Endothelial cell of umbilical vein (primary cell): ENCODE data around the gene VPS41. TPM values are rescaled to one million over a fixed set of nuclear protein-coding genes. Genes with fewer than 3 reads are reported as not detected.
"Not testable (repeated sequence)": the region's sequence is repeated elsewhere in the genome, so short reads cannot be mapped to it uniquely, and the experiment has no call there.

Experiments used
- BruUV-seq: library from RNA; stranded (reverse); fragments of 400-500 nt; replicated peaks from 2 replicates; lab custom pipeline; 2021; lab: Mats Ljungman, UMichigan
- CTCF ChIA-PET: fragments of 300-600, 350-600 bp; sonication (Branson Sonifier 250); formaldehyde crosslinking; loops from one replicate; lab custom pipeline; 2021; ENCODE audit warnings: antibody characterized with exemption, inconsistent platforms; lab: Charles Lee
- POLR2A ChIA-PET: fragments of 300-600, 350-600 bp; sonication (Branson Sonifier 250); formaldehyde crosslinking; loops from one replicate; lab custom pipeline; 2021; ENCODE audit warnings: antibody characterized with exemption, inconsistent platforms; lab: Charles Lee
- DNase-seq: peaks from one replicate; pipeline ENCODE4 v3.0.0-alpha.2; 2011; ENCODE audit warnings: low read depth, low spot score
- FAIRE-seq: peaks from 2 replicates; lab custom pipeline; 2011; peaks lifted over from hg19 to GRCh38; lab: Jason Lieb, UNC
- H2AFZ ChIP-seq: 2 replicates; pipeline ENCODE4 v1.6.0; 2012; ENCODE audit warnings: low read depth, low read length, control low read depth, inconsistent platforms
- H3K27ac ChIP-seq: 2 replicates; pipeline ENCODE4 v1.5.1; 2011; ENCODE audit warnings: low read depth, mild to moderate bottlenecking, control low read depth, low read length, moderate library complexity; ENCODE audit not compliant: insufficient read depth
- H3K27me3 ChIP-seq, 2 experiments: 2 replicates each; pipeline versions ENCODE4 v1.6.0 to v1.6.1; 2011; ENCODE audit warnings: low read length in 2 of 2, mixed read lengths in 1 of 2; ENCODE audit not compliant: control insufficient read depth in 2 of 2, insufficient read depth in 2 of 2
- H3K36me3 ChIP-seq, 2 experiments: 2 replicates in 1 of 2; 3 replicates in 1 of 2; pipeline ENCODE4 v1.5.1; 2011; ENCODE audit warnings: low read length in 2 of 2, mild to moderate bottlenecking in 1 of 2, moderate library complexity in 1 of 2; ENCODE audit not compliant: control insufficient read depth in 2 of 2, insufficient read depth in 2 of 2; ENCODE audit errors: extremely low read depth in 1 of 2
- H3K4me1 ChIP-seq: 3 replicates; pipeline ENCODE4 v1.5.1; 2011; ENCODE audit warnings: mild to moderate bottlenecking, low read length; ENCODE audit not compliant: control insufficient read depth, insufficient read depth; ENCODE audit errors: extremely low read depth
- H3K4me2 ChIP-seq: 2 replicates; pipeline ENCODE4 v1.6.1; 2011; ENCODE audit warnings: low read length, control low read depth, mixed read lengths; ENCODE audit not compliant: insufficient read depth
- H3K4me3 ChIP-seq, 3 experiments: fragments of 200-600 bp in 1 of 3; sonication (generic), shearing (Covaris generic) in 1 of 3; replicated peaks in 1 of 3; 2 replicates each; pipeline ENCODE4 v1.5.1; 2011 to 2016; ENCODE audit warnings: control low read depth in 3 of 3, low read length in 3 of 3, mild to moderate bottlenecking in 2 of 3, inconsistent platforms in 1 of 3, low read depth in 1 of 3, moderate library complexity in 1 of 3; ENCODE audit not compliant: insufficient read depth in 1 of 3
- H3K79me2 ChIP-seq: 2 replicates; pipeline ENCODE4 v1.6.0; 2012; ENCODE audit warnings: low read length, inconsistent platforms; ENCODE audit not compliant: control insufficient read depth, insufficient read depth
- H3K9ac ChIP-seq: replicated peaks from 2 replicates; pipeline ENCODE3; 2011; ENCODE audit warnings: low read length, control low read depth; ENCODE audit not compliant: insufficient read depth; ENCODE audit errors: extremely low read depth
- H3K9me1 ChIP-seq: replicated peaks from 3 replicates; pipeline ENCODE4 v1.6.0; 2011; ENCODE audit warnings: mild to moderate bottlenecking, low read length; ENCODE audit not compliant: control insufficient read depth, insufficient read depth; ENCODE audit errors: extremely low read depth
- H3K9me3 ChIP-seq: replicated peaks from 2 replicates; pipeline ENCODE4 v1.5.1; 2012; ENCODE audit warnings: low read length, inconsistent platforms; ENCODE audit not compliant: control insufficient read depth, insufficient read depth
- H4K20me1 ChIP-seq: replicated peaks from 2 replicates; pipeline ENCODE3; 2011; ENCODE audit warnings: mild to moderate bottlenecking, low read length; ENCODE audit not compliant: control insufficient read depth, insufficient read depth; ENCODE audit errors: extremely low read depth
- EZH2 ChIP-seq: IDR thresholded peaks from 2 replicates; pipeline ENCODE4 v1.6.1; 2012; ENCODE audit warnings: borderline replicate concordance, low read depth, mild to moderate bottlenecking, moderate library complexity, low read length, inconsistent platforms; ENCODE audit not compliant: severe bottlenecking
- GATA2 ChIP-seq: IDR thresholded peaks from 2 replicates; pipeline ENCODE4 v1.7.0; 2011; ENCODE audit warnings: low read depth, mild to moderate bottlenecking, moderate library complexity, mixed read lengths, low read length; ENCODE audit not compliant: insufficient read length, insufficient read depth
- dilution Hi-C: fragments of 300-500 bp; cut with MboI; formaldehyde crosslinking; loops from one replicate; pipeline ENCODE4 v1.15.0; 2019; ENCODE audit warnings: low sequenced_read_pairs; ENCODE audit not compliant: extremely low pct_ligation_motif_present
- intact Hi-C: fragments of 100-400 bp; cut with micrococcal nuclease; formaldehyde crosslinking; loops from one replicate; pipeline ENCODE4 v1.10.0; 2022
- polyA plus RNA-seq, 4 experiments: library from polyadenylated mRNA; depleted of rRNA in 3 of 4; stranded (reverse) in 3 of 4; unstranded in 1 of 4; fragments of >200 nt; gene quantifications; 2 replicates each; pipeline versions ENCODE4 v1.2.1 to v1.2.3, GENCODE V29; 2011 to 2012; ENCODE audit warnings: missing spikeins in 1 of 4
- total RNA-seq: library from RNA; stranded (reverse); gene quantifications from 2 replicates; pipeline ENCODE4 v1.2.3, GENCODE V29; 2021
- TF ChIP-seq, protein P1 (sequence below): IDR thresholded peaks from 2 replicates; pipeline ENCODE4 v1.6.1; 2011; ENCODE audit not compliant: insufficient read depth, insufficient read length

The VPS41 gene
- total and polyA plus RNA-seq, 2 donors (not counting 3 experiments of a cell fraction or from before 2014, with no cell fraction given): 14.3 to 79.8 TPM

DNA sequence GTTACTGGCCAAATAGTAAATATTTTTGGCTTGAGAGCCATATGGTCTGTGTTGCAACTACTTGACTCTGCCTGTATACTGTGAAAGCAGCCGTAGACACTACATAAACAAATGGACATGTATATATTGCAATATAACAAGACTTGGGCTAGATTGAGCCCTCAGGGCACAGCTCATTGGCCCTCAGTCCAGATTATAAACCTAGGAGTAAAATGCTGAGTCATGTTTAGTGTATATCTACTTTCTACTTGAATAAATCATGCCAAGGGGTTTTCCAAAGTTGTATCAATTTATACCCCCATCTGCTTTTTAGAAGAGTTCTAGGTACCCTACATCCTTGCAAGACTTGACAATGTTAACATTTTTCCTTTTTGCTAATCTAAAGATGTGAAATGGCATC lies 41.3 kb upstream of the VPS41 start:
- H3K79me2 ChIP-seq: no peaks in the 10 kb centered on the region
- TF ChIP-seq EZH2: no peak
- TF ChIP-seq GATA2: no peak
- TF ChIP-seq, protein P1, sequence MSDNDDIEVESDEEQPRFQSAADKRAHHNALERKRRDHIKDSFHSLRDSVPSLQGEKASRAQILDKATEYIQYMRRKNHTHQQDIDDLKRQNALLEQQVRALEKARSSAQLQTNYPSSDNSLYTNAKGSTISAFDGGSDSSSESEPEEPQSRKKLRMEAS: no peak
- ChIA-PET CTCF (interaction anchor here (0.5 kb wide), 1 partner anchor 17 kb away, joined by 3 read pairs; no protein-coding TSS in a partner anchor), POLR2A (no interaction called here)
- no peaks in the 10 kb centered on the region for H3K27me3 ChIP-seq
- no peaks in the 10 kb centered on the region for H3K9me3 ChIP-seq
- FAIRE-seq: no peak
- no peaks in the 10 kb centered on the region for H4K20me1 ChIP-seq
- dilution Hi-C loops: no loop called here
- no peak overlapping the region for H3K9ac ChIP-seq
- no TSS peak for BruUV-seq
- H3K4me1 ChIP-seq: no peaks in the 10 kb centered on the region
- H3K36me3 ChIP-seq: no peaks in the 10 kb centered on the region
- H3K4me2 ChIP-seq: no peak overlapping the region
- intact Hi-C loops: no loop called here
- H3K4me3 ChIP-seq: no peak overlapping the region
- DNase-seq: no peak
- no peaks in the 10 kb centered on the region for H3K9me1 ChIP-seq
- no peak overlapping the region for H2AFZ ChIP-seq
- no peak overlapping the region for H3K27ac ChIP-seq

DNA sequence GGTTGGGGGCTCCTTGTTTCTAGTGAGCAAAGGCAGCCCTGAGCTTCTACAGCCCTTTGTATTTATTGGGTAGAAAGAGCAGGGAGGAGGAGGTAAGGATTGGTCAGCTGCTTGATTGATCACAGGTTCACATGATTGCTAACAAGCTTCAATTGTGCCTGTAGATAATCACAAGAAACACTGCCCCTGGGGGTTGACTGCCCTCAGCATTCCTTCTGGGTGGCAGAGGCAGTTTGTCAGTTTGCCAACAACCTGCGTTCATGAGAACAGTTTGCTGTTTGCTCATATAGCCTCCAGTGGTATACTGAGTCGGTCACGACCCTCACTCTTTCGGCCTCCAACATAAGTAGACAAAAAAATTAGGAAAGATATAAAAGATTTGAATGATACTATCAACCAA lies 38.5 kb upstream of the VPS41 start:
- H3K4me2 ChIP-seq, FAIRE-seq, CTCF ChIA-PET, intact Hi-C loops, H3K36me3 ChIP-seq, H3K4me3 ChIP-seq, H2AFZ ChIP-seq, POLR2A ChIA-PET, H3K4me1 ChIP-seq, H3K9me3 ChIP-seq, BruUV-seq, H3K9me1 ChIP-seq, H3K27ac ChIP-seq, dilution Hi-C loops, DNase-seq, H4K20me1 ChIP-seq, H3K9ac ChIP-seq, H3K79me2 ChIP-seq, H3K27me3 ChIP-seq: not testable (repeated sequence)
